ENCODE data around the gene CDC42BPA.

The CDC42BPA gene

GRCh38 chr1:226976276-226976977 lies 341.9 kb downstream of the CDC42BPA start:
- no peak for DNase-seq

DNA sequence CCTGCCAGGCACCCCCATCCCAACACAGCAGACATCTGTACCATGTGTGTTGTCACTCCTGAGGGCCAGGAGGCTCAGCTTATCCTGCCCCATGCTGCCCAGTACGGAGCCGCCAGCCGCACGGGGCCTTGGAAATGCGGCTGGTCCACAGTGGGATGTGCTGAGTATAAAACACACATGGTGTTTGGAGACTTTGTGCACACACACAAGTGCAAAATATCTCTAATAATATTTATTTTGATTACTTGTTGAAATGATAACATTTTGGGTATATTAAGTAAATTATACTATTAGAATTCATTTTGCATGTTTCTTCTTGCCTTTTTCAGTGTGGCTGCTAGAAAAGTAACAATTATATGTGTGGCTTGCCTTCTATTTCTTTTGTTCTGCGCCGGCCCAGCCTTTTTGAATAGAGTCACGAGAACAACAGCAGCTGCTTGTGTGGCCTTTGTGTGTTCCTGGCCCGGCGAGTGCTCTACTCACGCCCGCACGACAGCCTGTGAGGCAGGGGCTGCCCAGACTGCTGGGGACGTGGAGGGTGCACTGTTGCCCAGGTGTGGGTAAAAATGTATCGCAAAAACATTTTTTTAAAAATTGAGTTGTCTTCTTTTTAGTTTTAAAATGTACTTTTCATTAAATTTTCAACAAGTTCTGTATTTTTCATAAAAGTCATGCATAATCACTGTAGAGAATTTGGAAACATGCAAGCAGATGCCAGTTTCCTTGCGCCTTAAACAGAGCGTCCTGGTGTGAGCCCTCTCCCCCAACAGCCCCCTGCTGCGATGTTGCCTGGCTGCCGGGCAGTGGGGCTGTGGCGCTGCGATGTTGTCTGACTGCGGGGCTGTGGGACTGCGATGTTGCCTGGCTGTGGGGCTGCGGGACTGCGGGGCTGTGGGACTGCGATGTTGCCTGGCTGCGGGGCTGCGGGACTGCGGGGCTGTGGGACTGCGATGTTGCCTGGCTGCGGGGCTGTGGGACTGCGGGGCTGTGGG lies 342.7 kb downstream of the CDC42BPA start:
- no peak for DNase-seq

DNA sequence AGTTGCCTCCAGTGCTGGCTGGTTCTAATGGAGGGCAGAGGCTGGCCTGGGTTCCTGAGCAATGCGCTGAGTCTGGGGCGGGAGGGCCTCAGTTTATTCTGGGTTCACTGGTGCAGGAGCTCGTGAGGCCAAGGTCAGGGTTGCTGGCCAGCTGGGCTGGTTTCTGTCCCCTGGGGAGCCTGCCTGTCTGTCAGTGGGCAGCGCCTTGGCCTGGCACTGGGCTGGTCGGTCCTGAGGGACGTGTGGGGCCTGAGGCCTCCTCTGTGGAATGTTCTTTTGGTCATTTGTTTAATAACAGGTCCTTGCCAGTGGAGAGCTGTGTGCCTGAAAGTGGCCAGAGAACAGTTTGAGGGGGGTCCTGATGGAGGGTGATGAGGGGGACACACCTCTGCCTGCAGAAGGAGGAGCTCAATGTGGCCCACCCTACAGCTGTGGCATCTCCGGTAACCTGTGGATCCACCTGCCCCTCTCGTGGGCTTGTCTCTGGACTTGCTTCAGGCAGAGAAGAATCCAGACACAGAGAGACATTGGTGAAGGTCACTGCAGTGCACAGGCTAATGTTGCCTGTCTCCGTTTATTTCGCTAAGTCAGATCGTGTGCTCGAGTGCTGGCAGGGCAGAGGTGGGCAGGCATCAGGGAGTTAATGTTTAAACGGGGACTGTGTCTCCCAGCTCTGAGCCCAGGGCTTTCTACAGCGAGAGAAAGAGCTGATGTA lies 343.6 kb downstream of the CDC42BPA start:
- no peak for DNase-seq

DNA sequence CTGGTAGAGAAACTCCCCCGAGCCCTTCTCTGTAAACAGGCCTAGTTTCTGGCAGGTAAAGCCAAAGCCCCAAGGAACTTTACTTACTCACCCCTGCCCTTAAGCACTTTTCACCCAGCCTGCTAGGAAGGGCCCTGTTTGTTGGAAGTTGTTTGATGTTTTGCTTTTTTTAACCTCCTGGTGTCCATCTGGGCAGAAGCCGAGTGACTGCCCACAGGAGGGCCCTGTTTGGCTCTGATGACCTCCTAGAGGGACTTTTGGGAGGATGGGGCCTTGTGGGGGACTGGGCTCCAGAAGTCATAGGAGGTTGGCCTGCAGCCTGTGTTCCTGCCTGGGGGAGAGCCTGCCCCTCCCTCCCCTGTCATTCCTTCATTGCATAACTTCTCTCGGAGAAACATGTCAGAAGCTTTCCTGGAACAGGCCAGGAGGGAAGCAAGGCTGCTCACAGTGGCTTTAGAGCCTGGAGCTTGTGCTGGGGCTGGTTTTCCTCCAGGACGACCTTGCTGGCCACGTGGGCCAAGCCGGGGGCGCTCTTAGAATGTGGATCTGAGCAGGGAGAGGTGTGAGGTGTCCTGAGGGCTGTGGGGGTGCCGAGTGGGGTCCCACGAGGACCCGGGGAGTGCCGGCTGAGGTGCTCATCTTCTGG lies 344.3 kb downstream of the CDC42BPA start:
- DNase-seq, result no peak

DNA sequence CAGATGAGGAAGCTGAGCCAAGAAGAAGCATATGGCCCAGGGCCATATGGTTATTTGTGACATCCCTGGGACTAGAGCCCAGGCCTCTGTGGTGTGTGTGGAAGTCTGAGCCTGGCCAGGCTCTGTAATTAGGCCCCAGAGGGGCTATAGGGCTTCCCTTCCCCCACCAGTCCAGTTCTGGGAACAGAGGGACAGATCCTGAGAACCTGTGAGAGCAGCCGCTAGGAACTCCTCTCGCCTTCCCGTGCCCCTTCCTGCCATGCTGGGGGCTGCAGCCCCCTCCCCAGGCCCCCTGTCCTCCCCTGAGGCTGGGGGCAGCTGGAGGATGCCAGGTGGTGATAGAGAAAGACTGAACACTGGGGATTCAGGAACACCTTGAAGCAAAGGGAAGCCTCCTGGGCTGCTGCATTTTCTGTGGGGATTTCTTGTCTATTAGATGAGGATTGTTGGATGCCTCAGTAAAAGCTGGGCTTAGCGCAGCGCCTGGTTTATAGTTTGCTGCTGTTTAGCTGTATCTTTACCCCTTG lies 344.9 kb downstream of the CDC42BPA start:
- DNase-seq, result no peak

DNA sequence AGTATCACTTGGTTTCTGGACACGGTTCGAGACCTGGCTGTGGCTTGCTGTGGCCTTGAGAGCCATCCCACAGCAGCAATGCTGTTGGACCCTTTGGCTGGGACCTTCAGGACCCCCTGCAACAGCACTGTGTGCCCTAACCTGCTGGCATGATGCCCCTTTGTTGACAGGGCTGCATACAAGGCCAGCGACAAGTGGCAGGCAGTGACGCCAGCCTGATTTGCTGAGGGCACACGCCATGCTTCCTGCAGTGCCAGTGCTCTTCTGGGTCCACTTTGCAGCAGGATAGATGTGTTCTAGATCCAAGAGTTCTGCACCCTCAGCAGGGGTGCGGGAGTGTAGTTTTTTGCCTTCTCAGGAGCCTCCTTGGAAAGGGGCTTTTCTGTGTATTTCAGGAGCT lies 345.4 kb downstream of the CDC42BPA start:
- no peak for DNase-seq

DNA sequence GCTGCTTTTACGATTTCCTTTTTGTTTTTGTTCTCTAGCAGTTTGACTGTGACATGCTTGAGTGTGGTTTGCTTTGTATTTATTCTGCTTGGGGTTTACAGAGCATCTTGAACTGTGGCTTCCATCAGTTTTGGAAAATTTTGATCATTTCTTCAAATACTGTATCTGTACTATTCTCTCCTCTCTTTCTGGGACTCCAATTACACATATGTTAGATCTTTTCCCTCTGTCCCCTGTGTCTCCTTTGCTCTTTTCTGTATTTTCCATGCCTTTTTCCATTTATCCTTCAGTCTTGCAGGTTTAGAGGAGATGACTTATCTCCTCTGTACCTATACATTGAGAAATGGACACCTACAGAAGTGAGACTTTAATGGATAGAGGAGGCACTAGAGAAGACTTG lies 346.5 kb downstream of the CDC42BPA start:
- no peak for DNase-seq

GRCh38 chr1:226967665-226968064 lies 350.6 kb downstream of the CDC42BPA start:
- DNase-seq, result no peak

- no peak for DNase-seq
Measured at GRCh38 chr1:226966683-226967082, 351.6 kb downstream of the CDC42BPA start.

GRCh38 chr1:226965581-226966440 lies 352.5 kb downstream of the CDC42BPA start:
- no peak for DNase-seq

DNA sequence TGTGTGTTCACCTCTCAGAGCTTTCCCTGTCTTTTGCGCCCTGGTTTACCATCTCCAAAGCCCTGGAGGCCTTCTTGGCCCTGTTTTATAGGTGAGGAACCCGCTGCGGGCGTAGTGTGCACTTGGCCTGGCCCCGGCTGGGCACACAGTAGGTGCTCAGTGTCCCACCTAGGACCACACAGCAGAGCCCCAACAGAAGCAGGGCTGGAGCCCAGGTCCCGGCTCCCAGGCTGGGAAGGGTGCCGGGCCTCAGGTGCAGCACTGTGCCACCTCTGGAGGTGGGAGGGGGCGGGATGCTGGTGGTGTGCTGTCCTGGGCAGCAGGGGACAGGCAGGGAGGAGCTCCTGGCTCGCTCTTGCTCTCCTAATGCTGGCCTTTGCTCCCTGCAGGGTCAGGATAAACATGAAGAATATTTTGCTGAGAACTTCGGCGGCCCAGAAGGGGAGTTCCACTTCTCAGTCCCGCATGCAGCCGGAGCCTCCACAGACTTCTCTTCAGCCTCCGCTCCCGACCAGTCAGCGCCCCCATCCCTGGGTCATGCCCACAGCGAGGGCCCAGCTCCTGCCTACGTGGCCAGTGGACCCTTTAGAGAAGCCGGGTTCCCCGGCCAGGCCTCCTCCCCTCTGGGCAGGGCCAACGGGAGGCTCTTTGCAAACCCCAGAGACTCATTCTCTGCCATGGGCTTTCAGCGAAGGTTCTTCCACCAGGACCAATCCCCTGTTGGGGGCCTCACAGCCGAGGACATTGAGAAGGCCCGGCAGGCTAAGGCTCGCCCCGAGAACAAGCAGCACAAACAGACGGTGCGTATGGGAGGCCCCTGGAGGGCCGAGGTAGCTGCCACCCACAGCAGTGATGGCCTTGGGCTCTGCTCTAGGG lies 353.4 kb downstream of the CDC42BPA start:
- no peak for DNase-seq

DNA sequence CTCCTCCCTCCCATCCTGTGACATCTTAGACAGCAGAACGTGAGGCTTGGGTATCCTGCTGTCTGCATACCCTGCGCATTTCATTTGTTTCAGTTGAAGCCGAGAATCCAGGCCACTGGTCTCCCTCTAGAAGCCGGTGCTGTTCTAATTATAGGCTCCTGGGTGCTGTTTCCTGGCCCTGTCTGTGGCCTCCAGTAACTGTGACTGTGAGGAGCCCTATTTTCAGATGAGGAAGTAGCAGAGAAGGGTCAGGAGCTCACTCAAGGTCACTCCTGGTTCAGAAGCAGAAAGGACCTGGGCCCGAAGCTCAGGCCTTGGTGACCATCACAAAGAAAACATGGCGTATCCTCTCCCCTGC lies 354.2 kb downstream of the CDC42BPA start:
- no peak for DNase-seq

GRCh38 chr1:226962421-226963391 lies 355.6 kb downstream of the CDC42BPA start:
- DNase-seq, result no peak

DNA sequence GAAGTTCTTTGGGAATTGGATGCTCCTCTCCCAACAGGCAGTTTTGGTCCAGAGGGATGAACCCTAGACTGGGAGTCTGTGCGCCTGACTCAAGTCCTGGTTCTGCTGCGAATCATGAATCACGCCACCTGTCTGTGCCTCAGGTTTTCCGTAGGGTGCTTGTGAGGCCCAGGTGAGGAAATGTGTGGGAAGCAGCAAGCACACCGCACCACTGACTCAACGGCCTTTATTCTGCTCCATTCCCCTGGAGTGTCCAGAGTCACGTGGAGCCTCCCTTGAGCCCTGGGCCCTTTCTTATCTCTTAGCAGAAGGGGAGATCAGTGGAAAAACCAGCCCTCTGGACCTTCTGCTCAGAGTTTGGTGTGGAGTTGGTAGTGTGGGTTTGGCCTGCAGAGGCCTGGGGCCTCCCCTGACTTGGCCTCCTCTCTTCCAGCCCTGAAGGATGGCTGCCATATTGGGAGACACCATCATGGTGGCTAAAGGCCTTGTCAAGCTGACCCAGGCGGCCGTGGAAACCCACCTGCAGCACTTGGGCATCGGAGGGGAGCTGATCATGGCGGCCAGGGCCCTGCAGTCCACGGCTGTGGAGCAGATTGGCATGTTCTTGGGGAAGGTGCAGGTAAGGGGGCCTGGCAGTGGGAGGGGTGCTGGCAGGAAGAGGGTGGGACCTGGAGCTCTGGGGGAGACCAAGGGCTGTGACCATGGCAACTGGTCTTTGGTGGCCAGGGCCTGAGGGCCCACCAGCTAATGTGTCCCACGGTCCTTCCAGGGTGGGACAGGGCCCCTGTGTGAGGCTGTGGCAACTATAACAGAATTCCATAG lies 357.1 kb downstream of the CDC42BPA start:
- no peak for DNase-seq

- no peak for DNase-seq
Measured at GRCh38 chr1:226960256-226960655, 358.0 kb downstream of the CDC42BPA start.

GRCh38 chr1:226958300-226958699 lies 360.0 kb downstream of the CDC42BPA start:
- no peak for DNase-seq

DNA sequence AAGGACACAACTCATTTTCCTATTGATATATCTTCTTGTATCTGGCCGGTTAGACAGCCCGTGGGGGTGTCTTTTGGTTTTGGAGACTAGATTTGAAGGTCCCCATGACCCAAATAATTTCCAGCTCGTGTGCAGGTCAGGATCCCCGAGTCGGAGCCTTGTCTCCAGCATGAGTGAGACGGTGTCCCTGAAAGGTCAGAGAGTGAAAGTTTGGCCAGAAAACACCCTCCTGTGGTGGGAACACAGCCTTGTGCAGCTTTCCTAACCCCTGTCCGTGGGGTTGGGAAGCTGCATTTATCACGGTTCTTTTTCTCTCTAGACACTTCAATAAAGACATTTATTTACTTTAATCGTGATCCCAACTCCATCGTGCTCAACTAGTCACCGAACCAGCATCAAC lies 360.6 kb downstream of the CDC42BPA start:
- no peak for DNase-seq
